Measurements from ENCODE around the gene NDUFV2.

The NDUFV2 gene

GRCh38 chr18:9108911-9109310 lies 6.4 kb downstream of the NDUFV2 start:
- H3F3A ChIP-seq (ENCODE audit: insufficient read depth): no peaks in the 10 kb centered on the region
- no peak overlapping the region for H3K27ac ChIP-seq (ENCODE audit: low read depth, low read length)
- H3K9me2 ChIP-seq (replicated peaks; ENCODE audit: insufficient read depth, low read length): no peaks in the 10 kb centered on the region
- no peak overlapping the region for H3K9ac ChIP-seq (ENCODE audit: low read length)
- H4K20me1 ChIP-seq (ENCODE audit: low read depth, low read length): peaks cover 18% of the 10 kb centered on the region
- H3K4me3 ChIP-seq (ENCODE audit: insufficient read depth, low read length, poor library complexity, severe bottlenecking): no peak overlapping the region
- TF ChIP-seq CTCF (IDR thresholded peaks at IDR 0.05; ENCODE audit: insufficient read depth, low read length, poor library complexity, severe bottlenecking) (no peak), EZH2phosphoT487 (conservative IDR thresholded peaks at IDR 0.05; ENCODE audit: low read length) (no peak)
- H3K79me2 ChIP-seq (ENCODE audit: insufficient read depth, low read length): peaks cover 100% of the 10 kb centered on the region
- H3K27me3 ChIP-seq (ENCODE audit: low read length): no peaks in the 10 kb centered on the region
- peak overlapping the region; percentile 24 for H3K4me2 ChIP-seq (ENCODE audit: low read depth, low read length, poor library complexity, severe bottlenecking)
- H3K36me3 ChIP-seq (ENCODE audit: low read length): no peaks in the 10 kb centered on the region
- no peak overlapping the region for H2AFZ ChIP-seq (ENCODE audit: low read depth, low read length, severe bottlenecking)
- H3K9me3 ChIP-seq (ENCODE audit: insufficient read depth, low read length): no peaks in the 10 kb centered on the region

- Histone ChIP-seq H3K9ac (ENCODE audit: low read length) (no peak overlapping the region), H3K27ac (ENCODE audit: low read depth, low read length) (no peak overlapping the region), H3F3A (ENCODE audit: insufficient read depth) (no peaks in the 10 kb centered on the region)
These were observed 7.0 kb downstream of the NDUFV2 start for GRCh38 chr18:9109523-9109922.

GRCh38 chr18:9113468-9114149 lies 11.1 kb downstream of the NDUFV2 start:
- TF ChIP-seq CTCF (IDR thresholded peaks at IDR 0.05; ENCODE audit: insufficient read depth, low read length, poor library complexity, severe bottlenecking): no peak
- TF ChIP-seq EZH2phosphoT487 (conservative IDR thresholded peaks at IDR 0.05; ENCODE audit: low read length): no peak
- Histone ChIP-seq H3K79me2 (ENCODE audit: insufficient read depth, low read length) (peaks cover 99% of the 10 kb centered on the region), H3K36me3 (ENCODE audit: low read length) (peaks cover 8% of the 10 kb centered on the region; the same call in 1 of the 2 replicates), H3K9ac (ENCODE audit: low read length) (no peak overlapping the region), H3K27me3 (ENCODE audit: low read length) (no peaks in the 10 kb centered on the region), H3K9me2 (replicated peaks; ENCODE audit: insufficient read depth, low read length) (no peaks in the 10 kb centered on the region), H3K4me2 (ENCODE audit: low read depth, low read length, poor library complexity, severe bottlenecking) (peak overlapping the region; percentile 26), H3K4me3 (ENCODE audit: insufficient read depth, low read length, poor library complexity, severe bottlenecking) (no peak overlapping the region), H4K20me1 (ENCODE audit: low read depth, low read length) (peaks cover 8% of the 10 kb centered on the region; the same call in 1 of the 2 replicates), H3K9me3 (ENCODE audit: insufficient read depth, low read length) (no peaks in the 10 kb centered on the region), H2AFZ (ENCODE audit: low read depth, low read length, severe bottlenecking) (no peak overlapping the region), H3F3A (ENCODE audit: insufficient read depth) (peaks cover 2% of the 10 kb centered on the region; the same call in 1 of the 2 replicates), H3K27ac (ENCODE audit: low read depth, low read length) (no peak overlapping the region)

More at GRCh38 chr18:9109523-9109922, 7.0 kb downstream of the NDUFV2 start:
- H3K27me3 ChIP-seq (ENCODE audit: low read length): no peaks in the 10 kb centered on the region
- H3K36me3 ChIP-seq (ENCODE audit: low read length): peaks cover 1% of the 10 kb centered on the region; the same call in 1 of the 2 replicates
- H3K9me3 ChIP-seq (ENCODE audit: insufficient read depth, low read length): no peaks in the 10 kb centered on the region
- no peak overlapping the region for H3K4me3 ChIP-seq (ENCODE audit: insufficient read depth, low read length, poor library complexity, severe bottlenecking)
- H2AFZ ChIP-seq (ENCODE audit: low read depth, low read length, severe bottlenecking): no peak overlapping the region
- H4K20me1 ChIP-seq (ENCODE audit: low read depth, low read length): peaks cover 14% of the 10 kb centered on the region
- H3K4me2 ChIP-seq (ENCODE audit: low read depth, low read length, poor library complexity, severe bottlenecking): peak overlapping the region; percentile 24
- TF ChIP-seq CTCF (IDR thresholded peaks at IDR 0.05; ENCODE audit: insufficient read depth, low read length, poor library complexity, severe bottlenecking) (no peak), EZH2phosphoT487 (conservative IDR thresholded peaks at IDR 0.05; ENCODE audit: low read length) (no peak)
- H3K9me2 ChIP-seq (replicated peaks; ENCODE audit: insufficient read depth, low read length): no peaks in the 10 kb centered on the region
- H3K79me2 ChIP-seq (ENCODE audit: insufficient read depth, low read length): peaks cover 100% of the 10 kb centered on the region

Data from SU-DHL-6 (cell line).